SHP77 treated with DMSO at 0.1 percent for 48 hours (cell line): Measurements from ENCODE around the gene POLR1B.
"Not testable (repeated sequence)": the region's sequence is repeated elsewhere in the genome, so short reads cannot be mapped to it uniquely, and the experiment has no call there.

Experiments
- DNase-seq: peaks from one replicate; lab custom pipeline; 2025; lab: John Stamatoyannopoulos, UW

POLR1B gene

GRCh38 chr2:112601754-112602153 lies 59.5 kb downstream of the POLR1B start:
- no peak for DNase-seq

- no peak for DNase-seq
Observed at GRCh38 chr2:112602917-112603316, 60.7 kb downstream of the POLR1B start.

- no peak for DNase-seq
Observed at GRCh38 chr2:112603731-112604130, 61.5 kb downstream of the POLR1B start.

GRCh38 chr2:112604952-112605351 lies 62.7 kb downstream of the POLR1B start:
- no peak for DNase-seq

DNA sequence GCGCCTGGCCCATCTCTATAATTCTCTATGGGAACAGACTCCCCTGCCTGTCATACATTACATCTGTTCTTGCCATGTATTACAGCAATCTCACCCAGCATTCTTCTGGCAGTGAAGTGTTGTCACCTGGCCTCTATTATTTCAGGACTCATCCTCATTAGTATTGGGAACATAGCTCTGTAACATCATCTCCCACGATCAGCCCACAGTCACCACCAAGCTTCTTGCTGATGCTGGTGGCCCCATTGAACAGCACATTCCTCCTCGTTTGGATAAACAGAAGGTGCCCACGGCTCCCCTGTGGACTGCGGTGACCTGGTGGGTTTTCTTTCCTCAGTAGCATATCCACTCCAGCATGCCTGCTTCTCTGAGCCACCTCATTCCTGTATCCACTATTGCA lies 63.7 kb downstream of the POLR1B start:
- no peak for DNase-seq

- no peak for DNase-seq
Observed at GRCh38 chr2:112606547-112606946, 64.3 kb downstream of the POLR1B start.

DNA sequence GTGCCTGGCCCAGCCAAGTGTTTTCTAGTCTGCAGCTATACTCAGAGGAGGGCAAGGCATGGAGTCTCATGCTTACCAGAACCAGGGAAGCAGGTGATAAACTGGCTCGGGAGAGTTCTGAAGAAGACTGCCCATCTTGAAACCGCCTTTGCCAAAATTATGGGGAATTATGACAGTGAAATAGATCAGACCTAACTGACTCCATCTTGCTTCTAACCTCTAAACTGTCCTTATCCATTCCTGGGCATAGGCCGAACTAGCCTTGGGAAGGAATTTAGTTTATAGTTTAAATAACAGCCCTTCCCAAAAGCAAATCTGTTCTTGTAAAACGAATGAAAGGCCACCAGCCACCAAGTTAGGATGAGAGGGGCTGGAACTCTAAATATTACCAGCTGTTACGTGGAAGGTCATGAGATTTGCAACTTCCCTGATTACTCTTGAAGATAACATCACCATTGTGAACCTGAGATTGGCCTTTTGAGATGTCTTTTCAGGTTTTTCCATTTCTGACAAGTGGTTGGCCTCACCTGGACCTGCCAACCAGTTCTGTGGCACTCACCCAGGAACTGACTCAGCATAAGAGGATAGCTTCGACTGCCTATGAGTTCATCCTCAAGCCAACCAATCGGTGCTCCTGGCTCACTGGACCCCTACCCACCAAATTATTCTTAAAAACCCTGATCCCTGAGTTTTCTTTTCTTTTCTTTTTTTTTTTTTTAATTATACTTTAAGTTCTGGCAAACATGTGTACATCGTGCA lies 65.6 kb downstream of the POLR1B start:
- no peak for DNase-seq

GRCh38 chr2:112609320-112609719 lies 67.1 kb downstream of the POLR1B start:
- DNase-seq: not testable (repeated sequence)

- not testable (repeated sequence) for DNase-seq
Observed at GRCh38 chr2:112612283-112612682, 70.0 kb downstream of the POLR1B start.

- no peak for DNase-seq
Observed at GRCh38 chr2:112614201-112614840, 72.1 kb downstream of the POLR1B start.

DNA sequence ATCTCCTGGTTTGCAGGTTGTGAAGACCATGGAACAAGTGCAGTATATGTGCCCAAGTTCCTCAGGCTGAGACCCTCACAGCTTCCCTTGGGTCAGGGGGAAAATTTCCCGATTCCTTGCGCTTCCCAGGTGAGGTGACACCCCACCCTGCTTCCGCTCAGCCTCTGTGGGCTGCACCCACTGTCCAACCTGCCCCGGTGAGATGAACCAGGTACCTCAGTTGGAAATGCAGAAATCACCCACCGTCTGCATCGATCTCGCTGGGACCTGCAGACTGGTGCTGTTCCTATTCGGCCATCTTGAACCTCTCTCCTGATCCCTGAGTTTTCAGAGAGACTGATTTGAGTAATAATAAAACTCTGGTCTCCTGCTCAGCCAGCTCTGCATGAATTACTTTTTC lies 72.8 kb downstream of the POLR1B start:
- no peak for DNase-seq

GRCh38 chr2:112615798-112616197 lies 73.5 kb downstream of the POLR1B start:
- DNase-seq: not testable (repeated sequence)

DNA sequence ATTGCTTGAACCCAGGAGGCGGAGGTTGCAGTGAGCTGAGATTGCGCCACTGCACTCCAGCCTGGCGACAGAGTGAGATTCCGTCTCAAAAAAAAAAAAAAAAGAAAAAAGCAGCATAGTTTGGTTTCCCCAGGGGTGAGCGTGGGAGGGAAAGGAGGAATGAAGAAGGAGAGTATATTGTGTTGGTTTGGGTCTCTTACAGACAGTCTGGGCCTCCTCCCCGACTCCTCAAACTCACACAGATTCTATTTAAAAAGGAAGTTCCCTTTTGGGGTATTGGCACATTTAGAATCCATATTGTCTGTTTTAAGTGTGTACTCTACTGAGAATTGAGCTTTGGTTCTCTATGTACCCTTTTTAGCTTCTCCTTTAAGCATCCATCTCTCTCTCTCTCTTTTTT lies 76.1 kb downstream of the POLR1B start:
- DNase-seq: no peak

GRCh38 chr2:112621790-112622527 lies 79.7 kb downstream of the POLR1B start:
- DNase-seq: no peak

- no peak for DNase-seq
Observed at GRCh38 chr2:112622528-112622849, 80.2 kb downstream of the POLR1B start.

- DNase-seq: no peak
Observed at GRCh38 chr2:112623913-112624777, 81.9 kb downstream of the POLR1B start.

DNA sequence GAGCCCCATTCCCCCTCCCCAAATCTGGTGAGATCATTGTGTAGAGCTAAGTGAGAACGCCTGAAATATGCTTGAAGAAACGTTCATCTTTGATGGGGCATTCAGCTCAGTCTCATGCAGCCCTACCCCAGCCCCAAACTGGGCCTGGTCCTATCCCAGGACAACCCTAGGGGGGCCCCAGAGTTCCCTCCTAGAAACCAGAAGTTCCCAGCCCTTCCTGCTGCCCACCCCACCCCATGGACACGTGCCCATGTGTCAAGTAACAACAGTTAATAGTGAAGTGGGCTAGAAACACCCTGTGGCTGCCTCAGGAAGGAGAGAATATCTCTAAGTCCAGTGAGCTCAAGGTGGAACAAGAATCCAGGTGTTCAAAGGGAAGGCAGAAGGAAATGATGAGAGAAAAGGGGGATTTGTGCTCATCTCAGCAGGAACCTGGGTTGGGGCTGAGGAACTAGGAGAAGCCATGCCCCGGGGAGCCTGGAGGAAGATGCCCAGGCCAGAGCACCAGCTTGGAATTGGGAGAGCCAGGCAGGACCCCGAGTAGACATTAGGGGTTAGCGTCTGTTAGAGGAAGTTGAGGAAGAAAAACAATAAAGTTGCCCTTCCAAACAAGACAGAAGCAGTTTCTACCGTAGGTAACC lies 83.3 kb downstream of the POLR1B start:
- no peak for DNase-seq

DNA sequence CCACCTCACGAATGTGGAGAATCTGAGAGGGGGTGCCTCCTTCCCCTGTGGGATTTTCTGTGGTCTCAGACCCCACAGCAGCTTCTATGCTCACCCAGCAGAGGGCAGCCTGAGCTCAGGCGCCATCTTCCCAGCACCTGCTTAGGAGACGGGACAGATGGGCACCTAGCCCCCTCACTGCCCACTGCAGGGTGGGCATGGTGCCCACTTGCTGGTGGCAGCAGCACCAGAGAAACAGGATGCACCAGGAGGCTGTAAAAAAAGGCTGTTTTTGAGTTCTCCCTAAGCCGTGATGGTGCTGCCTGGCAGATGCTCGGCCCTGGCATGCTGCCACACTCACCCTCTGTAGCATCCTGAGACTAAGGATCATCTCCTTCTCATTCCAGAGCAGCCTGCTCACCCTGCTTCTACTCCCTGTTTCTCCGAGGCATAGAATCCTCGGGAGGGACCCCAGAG lies 84.4 kb downstream of the POLR1B start:
- DNase-seq: peak; percentile 38
